HG03097 (cell line): Measurements from ENCODE around the gene EGLN2.
"Not testable (repeated sequence)": the region's sequence is repeated elsewhere in the genome, so short reads cannot be mapped to it uniquely, and the experiment has no call there.

ENCODE experiments used
- ATAC-seq: cut with Tn5 transposase; IDR thresholded peaks from one replicate; pipeline ENCODE4 v1.9.1; 2021; ENCODE audit not compliant: unreplicated experiment, low FRiP score

EGLN2 gene

GRCh38 chr19:40801426-40802299, 2.7 kb downstream of the EGLN2 start:
- no peak for ATAC-seq

GRCh38 chr19:40802300-40803169, 3.5 kb downstream of the EGLN2 start:
- no peak for ATAC-seq

GRCh38 chr19:40803170-40803856, 4.3 kb downstream of the EGLN2 start:
- ATAC-seq: no peak

- ATAC-seq: no peak
These were observed 5.1 kb downstream of the EGLN2 start for GRCh38 chr19:40803857-40804782.

- no peak for ATAC-seq
These were observed 5.8 kb downstream of the EGLN2 start for GRCh38 chr19:40804783-40805242.

GRCh38 chr19:40805258-40805868, 6.4 kb downstream of the EGLN2 start:
- ATAC-seq: no peak

GRCh38 chr19:40806423-40807146, 7.6 kb downstream of the EGLN2 start:
- ATAC-seq: no peak

GRCh38 chr19:40807147-40808020, 8.4 kb downstream of the EGLN2 start:
- ATAC-seq: no peak

- no peak for ATAC-seq
These were observed 9.0 kb downstream of the EGLN2 start for GRCh38 chr19:40808021-40808325.

GRCh38 chr19:40808497-40808896, 9.5 kb downstream of the EGLN2 start:
- ATAC-seq: no peak

GRCh38 chr19:40809358-40810086, 10.5 kb downstream of the EGLN2 start:
- ATAC-seq: no peak

GRCh38 chr19:40810160-40810559, 11.2 kb downstream of the EGLN2 start:
- no peak for ATAC-seq

- ATAC-seq: peak; percentile 47
These were observed 11.8 kb downstream of the EGLN2 start for GRCh38 chr19:40810649-40811408.

- no peak for ATAC-seq
These were observed 12.7 kb downstream of the EGLN2 start for GRCh38 chr19:40811478-40812341.

- ATAC-seq: not testable (repeated sequence)
These were observed 13.6 kb downstream of the EGLN2 start for GRCh38 chr19:40812571-40812970.

- ATAC-seq: no peak
These were observed 14.2 kb downstream of the EGLN2 start for GRCh38 chr19:40813182-40813581.
